Esophagus muscularis mucosa (tissue), 4 donors: Measurements from ENCODE around the gene RIPPLY1. TPM values are rescaled to one million over a fixed set of nuclear protein-coding genes. Genes with fewer than 3 reads are reported as not detected.

Experiments used
- DNase-seq: peaks from one replicate; pipeline ENCODE4 v3.0.0-alpha.2; 2017; ENCODE audit errors: extremely low spot score
- H3K27ac ChIP-seq, 4 donors: fragments of 200-600 bp; sonication (generic); replicated peaks in 1 of 4; 1 replicate in 3 of 4; 2 replicates in 1 of 4; pipeline ENCODE4 v1.5.1; 2016 to 2019; ENCODE audit warnings: mild to moderate bottlenecking in 1 of 4
- H3K27me3 ChIP-seq, 4 donors: fragments of 200-600 bp; sonication (generic); one replicate each; pipeline versions ENCODE4 v1.5.1 to v1.6.0; 2016 to 2019
- H3K36me3 ChIP-seq, 4 donors: fragments of 200-600 bp; sonication (generic); one replicate each; pipeline ENCODE4 v1.5.1; 2016 to 2019
- H3K4me1 ChIP-seq, 4 donors: fragments of 200-600 bp; sonication (generic); one replicate each; pipeline ENCODE4 v1.5.1; 2016 to 2019
- H3K4me3 ChIP-seq, 4 donors: fragments of 200-600 bp; sonication (generic); 1 replicate in 2 of 4; 2 replicates in 2 of 4; pipeline ENCODE4 v1.5.1; 2016 to 2019; ENCODE audit warnings: mild to moderate bottlenecking in 4 of 4, moderate library complexity in 1 of 4
- H3K9me3 ChIP-seq, 4 donors: fragments of 200-600 bp; sonication (generic); 1 replicate in 3 of 4; 2 replicates in 1 of 4; pipeline ENCODE4 v1.5.1; 2016 to 2019
- POLR2A ChIP-seq: fragments of 450-650 bp; IDR thresholded peaks from one replicate; pipeline ENCODE4 v1.6.1; 2017; ENCODE audit warnings: antibody characterized with exemption, moderate library complexity, mild to moderate bottlenecking, low read depth
- POLR2AphosphoS5 ChIP-seq, 2 donors: sonication (generic); formaldehyde crosslinking; IDR thresholded peaks; one replicate each; pipeline ENCODE4 v1.6.1; 2017; ENCODE audit warnings: antibody characterized with exemption in 2 of 2
- WGBS: methylation state at CpG from one replicate; pipeline ENCODE4 v1.1.5; 2018; 5-methylcytosine and 5-hydroxymethylcytosine counted together
- intact Hi-C: fragments of 100-400 bp; cut with DNase I; formaldehyde crosslinking; loops from one replicate; pipeline ENCODE4 v1.15.1; 2023
- total RNA-seq, 4 donors: library from RNA; depleted of rRNA; stranded (reverse); fragments of >200 nt; gene quantifications; one replicate each; pipeline versions ENCODE4 v1.1.0 to v1.2.1, GENCODE V29; 2016

Gene RIPPLY1
- total RNA-seq, 4 donors from 2014 or later, result not detected

DNA sequence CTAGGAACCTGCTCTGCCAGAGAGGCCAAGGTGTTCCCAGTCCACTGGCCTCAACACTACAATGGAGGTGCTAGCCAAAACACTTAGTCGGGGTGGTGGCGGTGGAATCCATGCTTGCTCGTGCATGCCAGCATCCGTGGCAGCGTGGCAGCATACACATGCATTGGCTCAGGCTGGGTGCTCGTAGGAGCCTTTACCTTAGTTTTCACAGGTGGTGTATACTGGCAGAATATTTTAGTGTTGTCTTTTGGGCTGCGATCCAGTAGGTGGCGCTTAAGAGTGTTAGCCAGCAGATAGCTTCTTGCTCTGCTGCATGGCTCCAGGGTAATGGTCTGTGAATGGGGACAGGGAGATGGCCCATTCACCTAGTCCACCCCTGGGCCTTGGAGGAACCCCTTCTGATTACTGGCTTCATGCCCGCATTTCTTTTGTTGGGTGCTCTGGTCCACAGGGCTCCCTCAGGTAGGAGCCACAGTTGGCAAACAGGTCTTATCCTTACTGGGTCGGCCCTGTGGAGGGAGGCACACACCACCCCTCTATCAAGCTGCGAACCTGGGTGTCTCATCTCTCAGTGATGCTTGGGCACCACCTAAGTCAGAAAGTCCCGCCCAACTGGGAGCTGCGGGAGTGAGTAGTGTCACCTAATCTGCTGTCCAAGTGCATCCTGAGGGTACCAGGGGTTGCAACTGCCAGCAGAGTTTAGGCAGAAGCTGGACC is 40.0 kb downstream of the RIPPLY1 start:
- intact Hi-C loops, result no loop called here
- H3K36me3 ChIP-seq, result no peaks in the 10 kb centered on the region
- H3K4me1 ChIP-seq, result no peaks in the 10 kb centered on the region
- TF ChIP-seq POLR2AphosphoS5 (IDR thresholded peaks at IDR 0.05), result no peak
- no peak for TF ChIP-seq POLR2A
- peaks cover 0 to 6% (median 0%) of the 10 kb centered on the region in 4 donors for H3K9me3 ChIP-seq
- H3K4me3 ChIP-seq, result no peak overlapping the region
- H3K27me3 ChIP-seq, result no peaks in the 10 kb centered on the region
- no peak overlapping the region for H3K27ac ChIP-seq
- WGBS, result 40% methylated on average over 1 of the region's 13 CpGs
- no peak for DNase-seq

Other genes starting within 250 kb of the RIPPLY1 start
- under 1 TPM in 3 of 4 donors, not detected in 1; under 0.01 to 0.17 (median 0.13) TPM for gene RNF128, start 176.6 kb downstream of the RIPPLY1 start, total RNA-seq
- gene TBC1D8B, start 100.7 kb downstream of the RIPPLY1 start, total RNA-seq, result 1 to 10 TPM; 2.5 to 5.0 (median 3.6) TPM
- gene CLDN2, start 17.1 kb upstream of the RIPPLY1 start, total RNA-seq, result under 1 TPM in 2 of 4 donors, not detected in 2; 0.11 to 0.17 TPM
- gene MORC4, start 96.9 kb upstream of the RIPPLY1 start, total RNA-seq, result 10 to 100 TPM in 2 of 4 donors, 1 to 10 TPM in 2; 9.8 to 11.1 (median 10.2) TPM
- 10 to 100 TPM; 14.1 to 18.7 (median 15.3) TPM for gene RBM41, start 215.5 kb upstream of the RIPPLY1 start, total RNA-seq